Esophagus squamous epithelium (tissue), 4 donors: ENCODE data around the gene CCKAR.

Experiments used
- CTCF ChIP-seq, 6 experiments: fragments of 450-650 bp in 4 of 6; fragments of 200-600 bp in 2 of 6; sonication (generic) in 2 of 6; IDR thresholded peaks; one replicate each; pipeline ENCODE4 v1.5.1; 2016 to 2019; ENCODE audit warnings: antibody characterized with exemption in 6 of 6, mild to moderate bottlenecking in 4 of 6, moderate library complexity in 4 of 6
- POLR2A ChIP-seq, 4 donors: fragments of 450-650 bp; IDR thresholded peaks; one replicate each; pipeline ENCODE4 v1.6.1; 2017; ENCODE audit warnings: antibody characterized with exemption in 4 of 4, mild to moderate bottlenecking in 4 of 4, moderate library complexity in 3 of 4

GRCh38 chr4:26458157-26458561, 32.1 kb downstream of the CCKAR start:
- TF ChIP-seq CTCF (IDR thresholded peaks at IDR 0.05) (no peak), POLR2A (IDR thresholded peaks at IDR 0.05) (no peak)
